Measurements from ENCODE around the gene SNRPB. TPM values are rescaled to one million over a fixed set of nuclear protein-coding genes. Genes with fewer than 3 reads are reported as not detected.

The SNRPB gene
- total and polyA plus RNA-seq, 2 of the 13 experiments (the other 11 are each of a cell fraction or from before 2014, with no cell fraction given) = 473 to 844 TPM

DNA sequence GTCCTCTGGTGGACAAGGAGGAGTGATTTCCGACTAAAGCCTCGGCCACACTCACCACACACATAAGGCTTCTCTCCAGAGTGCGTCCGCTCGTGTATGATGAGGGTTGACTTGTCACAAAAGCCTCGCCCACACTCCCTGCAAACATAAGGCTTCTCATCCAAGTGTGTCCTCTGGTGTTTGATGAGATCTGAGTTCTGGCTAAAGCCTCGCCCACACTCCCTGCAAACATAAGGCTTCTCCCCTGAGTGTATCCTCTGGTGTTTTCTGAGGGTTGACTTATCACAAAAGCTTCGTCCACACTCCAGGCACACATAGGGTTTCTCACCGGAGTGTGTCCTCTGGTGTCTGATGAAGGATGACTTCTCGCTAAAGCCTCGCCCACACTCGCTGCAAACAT lies 12.9 kb upstream of the SNRPB start:
- TF ChIP-seq GTF3A (CRISPR knock-in tag; conservative IDR thresholded peaks at IDR 0.05) (no peak), MXD4 (CRISPR knock-in tag; IDR thresholded peaks at IDR 0.05) (no peak), ZNF253 (CRISPR knock-in tag; IDR thresholded peaks at IDR 0.05; ENCODE audit: borderline replicate concordance) (no peak), ZNF230 (CRISPR knock-in tag; IDR thresholded peaks at IDR 0.05) (no peak), ZNF879 (CRISPR knock-in tag; IDR thresholded peaks at IDR 0.05) (no peak), CHD2 (IDR thresholded peaks at IDR 0.05; ENCODE audit: low read depth, low read length) (no peak), RFX1 (IDR thresholded peaks at IDR 0.05) (no peak), ZNF839 (CRISPR knock-in tag; IDR thresholded peaks at IDR 0.05; ENCODE audit: borderline replicate concordance) (no peak), RORA (CRISPR knock-in tag; IDR thresholded peaks at IDR 0.05) (no peak), SNAPC2 (CRISPR knock-in tag; IDR thresholded peaks at IDR 0.05) (no peak), ZFY (CRISPR knock-in tag; IDR thresholded peaks at IDR 0.05) (no peak), YEATS2 (CRISPR knock-in tag; IDR thresholded peaks at IDR 0.05; ENCODE audit: borderline replicate concordance) (no peak), ZNF12 (CRISPR knock-in tag; IDR thresholded peaks at IDR 0.05) (no peak), ARNT2 (CRISPR knock-in tag; IDR thresholded peaks at IDR 0.05; ENCODE audit: low read depth) (no peak)
- TF ChIP-seq, protein P1, sequence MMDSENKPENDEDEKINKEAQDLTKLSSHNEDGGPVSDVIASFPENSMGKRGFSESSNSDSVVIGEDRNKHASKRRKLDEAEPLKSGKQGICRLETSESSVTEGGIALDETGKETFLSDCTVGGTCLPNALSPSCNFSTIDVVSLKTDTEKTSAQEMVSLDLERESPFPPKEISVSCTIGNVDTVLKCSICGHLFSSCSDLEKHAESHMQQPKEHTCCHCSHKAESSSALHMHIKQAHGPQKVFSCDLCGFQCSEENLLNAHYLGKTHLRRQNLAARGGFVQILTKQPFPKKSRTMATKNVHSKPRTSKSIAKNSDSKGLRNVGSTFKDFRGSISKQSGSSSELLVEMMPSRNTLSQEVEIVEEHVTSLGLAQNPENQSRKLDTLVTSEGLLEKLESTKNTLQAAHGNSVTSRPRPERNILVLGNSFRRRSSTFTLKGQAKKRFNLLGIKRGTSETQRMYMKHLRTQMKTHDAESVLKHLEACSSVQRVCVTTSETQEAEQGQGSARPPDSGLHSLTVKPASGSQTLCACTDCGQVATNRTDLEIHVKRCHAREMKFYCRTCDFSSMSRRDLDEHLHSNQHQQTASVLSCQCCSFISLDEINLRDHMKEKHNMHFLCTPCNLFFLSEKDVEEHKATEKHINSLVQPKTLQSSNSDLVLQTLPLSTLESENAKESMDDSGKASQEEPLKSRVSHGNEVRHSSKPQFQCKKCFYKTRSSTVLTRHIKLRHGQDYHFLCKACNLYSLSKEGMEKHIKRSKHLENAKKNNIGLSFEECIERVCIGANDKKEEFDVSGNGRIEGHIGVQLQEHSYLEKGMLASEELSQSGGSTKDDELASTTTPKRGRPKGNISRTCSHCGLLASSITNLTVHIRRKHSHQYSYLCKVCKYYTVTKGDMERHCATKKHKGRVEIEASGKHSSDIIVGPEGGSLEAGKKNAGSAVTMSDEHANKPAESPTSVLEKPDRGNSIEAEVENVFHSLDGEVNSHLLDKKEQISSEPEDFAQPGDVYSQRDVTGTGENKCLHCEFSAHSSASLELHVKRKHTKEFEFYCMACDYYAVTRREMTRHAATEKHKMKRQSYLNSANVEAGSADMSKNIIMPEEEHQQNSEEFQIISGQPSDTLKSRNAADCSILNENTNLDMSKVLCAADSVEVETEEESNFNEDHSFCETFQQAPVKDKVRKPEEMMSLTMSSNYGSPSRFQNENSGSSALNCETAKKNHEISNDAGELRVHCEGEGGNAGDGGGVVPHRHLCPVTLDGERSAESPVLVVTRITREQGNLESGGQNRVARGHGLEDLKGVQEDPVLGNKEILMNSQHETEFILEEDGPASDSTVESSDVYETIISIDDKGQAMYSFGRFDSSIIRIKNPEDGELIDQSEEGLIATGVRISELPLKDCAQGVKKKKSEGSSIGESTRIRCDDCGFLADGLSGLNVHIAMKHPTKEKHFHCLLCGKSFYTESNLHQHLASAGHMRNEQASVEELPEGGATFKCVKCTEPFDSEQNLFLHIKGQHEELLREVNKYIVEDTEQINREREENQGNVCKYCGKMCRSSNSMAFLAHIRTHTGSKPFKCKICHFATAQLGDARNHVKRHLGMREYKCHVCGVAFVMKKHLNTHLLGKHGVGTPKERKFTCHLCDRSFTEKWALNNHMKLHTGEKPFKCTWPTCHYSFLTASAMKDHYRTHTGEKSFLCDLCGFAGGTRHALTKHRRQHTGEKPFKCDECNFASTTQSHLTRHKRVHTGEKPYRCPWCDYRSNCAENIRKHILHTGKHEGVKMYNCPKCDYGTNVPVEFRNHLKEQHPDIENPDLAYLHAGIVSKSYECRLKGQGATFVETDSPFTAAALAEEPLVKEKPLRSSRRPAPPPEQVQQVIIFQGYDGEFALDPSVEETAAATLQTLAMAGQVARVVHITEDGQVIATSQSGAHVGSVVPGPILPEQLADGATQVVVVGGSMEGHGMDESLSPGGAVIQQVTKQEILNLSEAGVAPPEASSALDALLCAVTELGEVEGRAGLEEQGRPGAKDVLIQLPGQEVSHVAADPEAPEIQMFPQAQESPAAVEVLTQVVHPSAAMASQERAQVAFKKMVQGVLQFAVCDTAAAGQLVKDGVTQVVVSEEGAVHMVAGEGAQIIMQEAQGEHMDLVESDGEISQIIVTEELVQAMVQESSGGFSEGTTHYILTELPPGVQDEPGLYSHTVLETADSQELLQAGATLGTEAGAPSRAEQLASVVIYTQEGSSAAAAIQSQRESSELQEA (CRISPR knock-in tag; IDR thresholded peaks at IDR 0.05; ENCODE audit: not compliant biosample characterization) = no peak
- TF ChIP-seq, protein P2, sequence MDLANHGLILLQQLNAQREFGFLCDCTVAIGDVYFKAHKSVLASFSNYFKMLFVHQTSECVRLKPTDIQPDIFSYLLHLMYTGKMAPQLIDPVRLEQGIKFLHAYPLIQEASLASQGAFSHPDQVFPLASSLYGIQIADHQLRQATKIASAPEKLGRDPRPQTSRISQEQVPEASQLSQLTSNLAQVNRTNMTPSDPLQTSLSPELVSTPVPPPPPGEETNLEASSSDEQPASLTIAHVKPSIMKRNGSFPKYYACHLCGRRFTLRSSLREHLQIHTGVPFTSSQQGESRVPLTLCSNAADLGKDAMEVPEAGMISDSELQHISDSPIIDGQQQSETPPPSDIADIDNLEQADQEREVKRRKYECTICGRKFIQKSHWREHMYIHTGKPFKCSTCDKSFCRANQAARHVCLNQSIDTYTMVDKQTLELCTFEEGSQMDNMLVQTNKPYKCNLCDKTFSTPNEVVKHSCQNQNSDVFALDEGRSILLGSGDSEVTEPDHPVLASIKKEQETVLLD (CRISPR knock-in tag; IDR thresholded peaks at IDR 0.05; ENCODE audit: low read depth) = no peak
- ATAC-seq (no peak), DNase-seq (ENCODE audit: low spot score) (no peak), FAIRE-seq (no peak)
- 99% methylated on average over 12 of the region's 12 CpGs for WGBS (ENCODE audit: low lambda C conversion rate)
- Histone ChIP-seq H3K79me2 (ENCODE audit: insufficient read depth, low read length) (no peaks in the 10 kb centered on the region), H3K27ac (ENCODE audit: extremely low read length, insufficient read depth, low read length) (no peak overlapping the region), H3K9ac (ENCODE audit: insufficient read depth, low read depth, low read length) (no peak overlapping the region), H3K4me3 (replicated peaks in 1 of 3; ENCODE audit: insufficient read depth in 1 of 3, low read depth in 2 of 3, low read length in 3 of 3) (no peak overlapping the region), H2AFZ (ENCODE audit: low read length) (no peak overlapping the region), H3K27me3 (ENCODE audit: control insufficient read depth in 1 of 2, insufficient read depth in 2 of 2, low read length in 2 of 2) (no peaks in the 10 kb centered on the region), H3K9me3 (ENCODE audit: low read length) (no peaks in the 10 kb centered on the region; the same call in 1 of the 2 replicates), H4K20me1 (ENCODE audit: insufficient read depth, low read length) (no peaks in the 10 kb centered on the region), H3K4me1 (ENCODE audit: insufficient read depth, low read length) (no peaks in the 10 kb centered on the region), H3K4me2 (ENCODE audit: low read depth, low read length) (no peak overlapping the region), H3K36me3 (replicated peaks in 1 of 2; ENCODE audit: control insufficient read depth in 1 of 2, insufficient read depth in 2 of 2, low read length in 2 of 2) (peaks cover 32 to 77% of the 10 kb centered on the region in 2 experiments)
- intact Hi-C loops (cut with micrococcal nuclease; ENCODE audit: unreplicated experiment) = no loop called here
- BruUV-seq (replicated peaks) = no TSS peak
- CTCF ChIA-PET (ENCODE audit: low intra/inter-chr PET ratio, low total read pairs) = no interaction called here
- in situ Hi-C loops (cut with HindIII; ENCODE audit: extremely low pct_ligation_motif_present, low pct_unique_long_range_greater_than_20kb) = no loop called here
- POLR2A ChIA-PET = no interaction called here
